Peyer's patch (tissue), 4 donors: ENCODE results near the gene NMRK1.

Experiments
- POLR2A ChIP-seq, 2 donors: fragments of 450-650 bp; IDR thresholded peaks; one replicate each; pipeline ENCODE4 v1.5.1; 2017; ENCODE audit warnings: antibody characterized with exemption in 2 of 2, mild to moderate bottlenecking in 2 of 2, moderate library complexity in 2 of 2
- TF ChIP-seq, protein P1 (sequence below), 6 experiments: fragments of 450-650 bp in 4 of 6; fragments of 200-600 bp in 2 of 6; sonication (generic) in 1 of 6; IDR thresholded peaks; one replicate each; pipeline ENCODE4 v1.5.1; 2017 to 2019; ENCODE audit warnings: antibody characterized with exemption in 6 of 6, mild to moderate bottlenecking in 3 of 6, moderate library complexity in 1 of 6

GRCh38 chr9:75013735-75014134 lies 74.2 kb downstream of the NMRK1 start:
- TF ChIP-seq, protein P1, sequence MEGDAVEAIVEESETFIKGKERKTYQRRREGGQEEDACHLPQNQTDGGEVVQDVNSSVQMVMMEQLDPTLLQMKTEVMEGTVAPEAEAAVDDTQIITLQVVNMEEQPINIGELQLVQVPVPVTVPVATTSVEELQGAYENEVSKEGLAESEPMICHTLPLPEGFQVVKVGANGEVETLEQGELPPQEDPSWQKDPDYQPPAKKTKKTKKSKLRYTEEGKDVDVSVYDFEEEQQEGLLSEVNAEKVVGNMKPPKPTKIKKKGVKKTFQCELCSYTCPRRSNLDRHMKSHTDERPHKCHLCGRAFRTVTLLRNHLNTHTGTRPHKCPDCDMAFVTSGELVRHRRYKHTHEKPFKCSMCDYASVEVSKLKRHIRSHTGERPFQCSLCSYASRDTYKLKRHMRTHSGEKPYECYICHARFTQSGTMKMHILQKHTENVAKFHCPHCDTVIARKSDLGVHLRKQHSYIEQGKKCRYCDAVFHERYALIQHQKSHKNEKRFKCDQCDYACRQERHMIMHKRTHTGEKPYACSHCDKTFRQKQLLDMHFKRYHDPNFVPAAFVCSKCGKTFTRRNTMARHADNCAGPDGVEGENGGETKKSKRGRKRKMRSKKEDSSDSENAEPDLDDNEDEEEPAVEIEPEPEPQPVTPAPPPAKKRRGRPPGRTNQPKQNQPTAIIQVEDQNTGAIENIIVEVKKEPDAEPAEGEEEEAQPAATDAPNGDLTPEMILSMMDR (IDR thresholded peaks at IDR 0.05) = no peak
- no peak for TF ChIP-seq POLR2A (IDR thresholded peaks at IDR 0.05)
